ENCODE results near the gene OR6M1.

OR6M1 gene

GRCh38 chr11:123775715-123776549, 30.2 kb downstream of the OR6M1 start (continued):
- TF ChIP-seq PRDM6 (tag by site-specific recombination; IDR thresholded peaks at IDR 0.05) (no peak), BCL11B (tag by site-specific recombination; IDR thresholded peaks at IDR 0.05; ENCODE audit: low read depth) (no peak), ZNF2 (tag by site-specific recombination; IDR thresholded peaks at IDR 0.05) (no peak), ZNF707 (tag by site-specific recombination; IDR thresholded peaks at IDR 0.05) (no peak), REPIN1 (tag by site-specific recombination; IDR thresholded peaks at IDR 0.05; ENCODE audit: low read depth) (no peak), ZNF398 (tag by site-specific recombination; IDR thresholded peaks at IDR 0.05) (no peak), ZNF654 (tag by site-specific recombination; IDR thresholded peaks at IDR 0.05; ENCODE audit: low read depth) (no peak), ZNF704 (tag by site-specific recombination; IDR thresholded peaks at IDR 0.05) (no peak), FEZF1 (tag by site-specific recombination; IDR thresholded peaks at IDR 0.05) (no peak), ZNF146 (tag by site-specific recombination; IDR thresholded peaks at IDR 0.05) (no peak), ATF2 (tag by site-specific recombination; IDR thresholded peaks at IDR 0.05; ENCODE audit: low read depth) (no peak), ZNF366 (tag by site-specific recombination; conservative IDR thresholded peaks at IDR 0.05) (no peak), ZNF214 (tag by site-specific recombination; IDR thresholded peaks at IDR 0.05; ENCODE audit: borderline replicate concordance) (no peak)

- Histone ChIP-seq H3K9me3 (ENCODE audit: control insufficient read depth, insufficient read depth, low read depth, low read length) (no peaks in the 10 kb centered on the region), H3K4me3 (ENCODE audit: low read depth, low read length) (no peak overlapping the region), H3K27ac (ENCODE audit: extremely low read depth, low read depth, low read length) (no peak overlapping the region), H3K4me1 (ENCODE audit: control insufficient read depth, insufficient read depth, low read length) (no peaks in the 10 kb centered on the region), H3K36me3 (ENCODE audit: control insufficient read depth in 2 of 2, insufficient read depth in 1 of 2, low read length in 2 of 2) (no peaks in the 10 kb centered on the region)
- TF ChIP-seq ZNF776 (tag by site-specific recombination; IDR thresholded peaks at IDR 0.05; ENCODE audit: borderline replicate concordance): no peak
- CTCF ChIA-PET: no interaction called here
- POLR2A ChIA-PET: no interaction called here
These were observed 30.9 kb downstream of the OR6M1 start for GRCh38 chr11:123775289-123775688.

GRCh38 chr11:123773959-123774358, 32.2 kb downstream of the OR6M1 start:
- CTCF ChIA-PET: no interaction called here
- no peaks in the 10 kb centered on the region for H3K36me3 ChIP-seq (ENCODE audit: control insufficient read depth in 2 of 2, insufficient read depth in 1 of 2, low read length in 2 of 2)
- no peaks in the 10 kb centered on the region for H3K4me1 ChIP-seq (ENCODE audit: control insufficient read depth, insufficient read depth, low read length)
- H3K9me3 ChIP-seq (ENCODE audit: control insufficient read depth, insufficient read depth, low read depth, low read length): no peaks in the 10 kb centered on the region
- POLR2A ChIA-PET: no interaction called here
- H3K27ac ChIP-seq (ENCODE audit: extremely low read depth, low read depth, low read length): no peak overlapping the region
- H3K4me3 ChIP-seq (ENCODE audit: low read depth, low read length): no peak overlapping the region
- no peak for TF ChIP-seq PATZ1 (tag by site-specific recombination; IDR thresholded peaks at IDR 0.05)
- no peak for TF ChIP-seq ZNF16 (tag by site-specific recombination; IDR thresholded peaks at IDR 0.05; ENCODE audit: low read depth)
- no peak for TF ChIP-seq ZNF175 (tag by site-specific recombination; IDR thresholded peaks at IDR 0.05)
- TF ChIP-seq ZNF10 (tag by site-specific recombination; IDR thresholded peaks at IDR 0.05): no peak
- no peak for TF ChIP-seq ZNF366 (tag by site-specific recombination; conservative IDR thresholded peaks at IDR 0.05)
- TF ChIP-seq KLF8 (tag by site-specific recombination; IDR thresholded peaks at IDR 0.05): no peak
- no peak for TF ChIP-seq ELK4 (IDR thresholded peaks at IDR 0.05; ENCODE audit: borderline replicate concordance, low read depth, low read length)
- no peak for TF ChIP-seq MZF1 (tag by site-specific recombination; IDR thresholded peaks at IDR 0.05; ENCODE audit: borderline replicate concordance)
- TF ChIP-seq ZNF169 (tag by site-specific recombination; IDR thresholded peaks at IDR 0.05): no peak
- TF ChIP-seq ZNF114 (tag by site-specific recombination; IDR thresholded peaks at IDR 0.05): no peak

All from HEK293 (cell line).